NCI-H1105 treated with DMSO at 0.1 percent for 48 hours (cell line): ENCODE results near the gene CYP11A1.
"Not testable (repeated sequence)": the region's sequence is repeated elsewhere in the genome, so short reads cannot be mapped to it uniquely, and the experiment has no call there.

Experiments
- DNase-seq: peaks from one replicate; lab custom pipeline; 2025; lab: John Stamatoyannopoulos, UW

Gene CYP11A1

GRCh38 chr15:74374648-74375302 is 7.3 kb upstream of the CYP11A1 start:
- DNase-seq = no peak

- DNase-seq = peak; percentile 74
These were observed 6.5 kb upstream of the CYP11A1 start for GRCh38 chr15:74373731-74374647.

GRCh38 chr15:74373056-74373650 is 5.7 kb upstream of the CYP11A1 start:
- no peak for DNase-seq

DNA sequence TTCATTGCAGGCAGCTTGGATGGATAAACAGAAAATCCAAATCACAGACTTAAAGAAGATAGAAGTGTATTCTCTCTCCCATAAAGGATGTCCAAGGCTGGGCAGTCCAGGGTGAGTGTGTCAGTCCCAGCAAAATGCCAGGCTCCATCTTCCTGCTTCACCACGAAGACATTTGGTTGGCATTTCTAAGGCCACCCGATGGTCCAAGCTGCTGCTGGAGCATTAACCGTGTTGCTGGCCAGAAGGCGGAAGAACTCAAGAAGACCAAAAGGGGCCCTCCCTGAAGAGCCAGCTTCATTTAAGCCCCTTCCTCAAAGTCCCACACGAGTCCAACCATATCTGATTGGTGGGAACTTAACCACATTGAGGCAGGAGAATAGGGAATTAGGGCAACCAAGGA is 3.0 kb upstream of the CYP11A1 start:
- DNase-seq = no peak

GRCh38 chr15:74369756-74370155 is 2.3 kb upstream of the CYP11A1 start:
- no peak for DNase-seq

GRCh38 chr15:74369084-74369745 is 1.8 kb upstream of the CYP11A1 start:
- DNase-seq = no peak

DNA sequence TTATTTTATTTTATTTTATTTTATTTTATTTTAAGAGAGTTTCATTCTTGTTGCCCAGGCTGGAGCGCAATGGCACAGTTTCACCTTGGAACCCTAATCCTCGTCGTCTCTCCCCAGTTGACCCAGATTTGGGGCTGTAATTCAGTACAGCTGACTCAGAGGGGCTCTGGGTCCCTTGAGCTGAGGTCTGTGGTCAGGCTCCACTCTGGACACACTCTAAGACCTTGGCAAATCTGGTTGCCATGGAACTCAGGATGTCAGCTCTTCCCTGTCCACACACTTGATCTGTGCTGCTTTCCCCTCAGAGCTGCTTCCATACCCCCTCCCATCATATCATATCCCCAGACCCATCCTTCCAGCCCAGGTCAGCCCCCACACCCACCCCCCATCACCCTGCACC is 675 bp upstream of the CYP11A1 start:
- DNase-seq = no peak

DNA sequence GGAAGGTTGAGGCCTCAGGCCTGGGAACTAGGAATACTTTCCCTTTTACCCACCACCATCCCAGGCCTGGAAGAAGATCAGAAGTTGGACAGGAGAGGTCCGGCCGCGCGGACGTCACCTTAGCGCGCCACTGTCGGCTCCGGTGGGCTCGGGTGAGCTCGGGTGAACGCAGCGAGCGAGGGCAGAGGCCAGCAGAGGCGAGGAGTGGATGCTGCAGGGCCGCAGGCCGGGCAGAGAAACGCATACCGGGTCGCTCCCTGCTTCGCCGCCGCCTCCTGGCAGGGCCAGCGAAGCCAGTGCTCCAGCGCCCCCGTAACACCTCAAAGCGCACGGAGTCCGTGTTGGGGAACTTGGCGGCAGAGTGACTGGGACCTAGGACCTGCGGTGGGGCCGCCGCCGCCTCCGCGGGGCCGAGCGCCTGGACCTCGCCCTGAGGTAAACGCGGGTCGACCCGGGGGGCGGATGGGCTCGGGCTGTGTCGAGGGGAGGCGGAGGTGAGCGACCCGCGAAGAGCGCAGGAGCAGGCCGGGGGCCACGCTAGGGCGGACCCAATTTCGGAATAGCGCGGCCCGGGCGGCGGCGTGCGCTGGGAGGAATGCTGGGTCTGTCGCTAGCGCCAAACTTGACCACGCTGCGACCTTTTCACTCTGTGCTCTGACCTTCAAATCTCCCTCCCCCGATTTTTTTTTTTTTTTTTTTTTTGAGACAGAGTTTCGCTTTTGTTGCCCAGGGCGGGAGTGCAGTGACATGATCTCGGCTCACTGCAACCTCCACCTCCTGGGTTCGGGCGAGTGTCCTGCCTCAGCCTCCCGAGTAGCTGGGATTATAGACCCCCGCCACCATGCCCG is 1.6 kb downstream of the CYP11A1 start:
- DNase-seq = no peak

DNA sequence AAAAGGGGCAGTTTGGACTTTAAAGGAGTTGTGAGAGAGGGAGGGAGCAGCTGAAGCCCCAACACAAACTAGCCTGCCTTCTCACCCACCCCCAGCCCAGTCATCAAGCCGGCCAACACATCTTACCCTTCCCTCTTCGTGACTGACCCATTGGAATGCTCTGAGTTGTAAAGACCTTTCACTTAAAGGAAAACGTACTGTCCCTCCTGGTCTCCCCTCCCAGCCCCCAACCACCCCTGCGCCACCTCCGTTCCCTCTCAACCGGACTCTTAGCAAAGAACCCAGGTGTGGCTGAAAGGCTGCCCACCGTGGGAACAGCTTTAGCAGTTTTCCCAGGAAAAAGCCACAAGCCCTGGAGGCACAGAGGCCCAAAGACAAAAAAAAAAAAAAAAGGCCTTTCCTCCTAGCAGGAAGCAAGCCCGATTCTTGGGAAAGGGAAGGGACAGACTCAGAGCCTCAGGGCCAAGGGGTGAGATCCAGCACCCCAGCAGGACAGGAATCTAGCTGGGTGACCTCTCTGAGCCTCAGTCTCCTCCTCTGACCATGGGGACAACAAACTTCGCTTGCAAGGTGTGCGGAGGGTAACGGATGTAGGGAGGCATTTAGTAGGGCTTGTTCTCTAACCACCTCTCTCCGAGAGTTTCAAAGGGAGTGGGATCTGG is 2.4 kb downstream of the CYP11A1 start:
- DNase-seq = no peak

GRCh38 chr15:74362482-74362881 is 5.0 kb downstream of the CYP11A1 start:
- DNase-seq = no peak

DNA sequence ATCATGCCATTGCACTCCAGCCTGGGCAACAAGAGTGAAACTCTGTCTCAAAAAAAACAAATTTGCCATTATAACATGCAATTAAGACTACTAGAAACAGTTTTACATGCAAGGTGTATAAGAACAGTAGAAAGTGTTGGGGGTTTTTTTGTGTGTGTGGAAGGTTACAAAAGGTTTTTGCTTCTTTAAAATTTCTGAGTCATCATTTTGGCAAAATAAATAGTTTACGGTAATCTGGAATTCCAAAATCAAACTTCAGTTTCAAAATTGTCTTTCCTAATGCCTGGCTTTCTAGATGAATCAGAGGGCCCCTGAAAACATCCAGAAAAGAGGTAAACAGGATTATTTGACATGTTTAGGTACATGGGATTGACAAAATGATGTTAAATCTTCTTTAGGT is 6.6 kb downstream of the CYP11A1 start:
- not testable (repeated sequence) for DNase-seq

GRCh38 chr15:74359376-74359775 is 8.1 kb downstream of the CYP11A1 start:
- DNase-seq = not testable (repeated sequence)

DNA sequence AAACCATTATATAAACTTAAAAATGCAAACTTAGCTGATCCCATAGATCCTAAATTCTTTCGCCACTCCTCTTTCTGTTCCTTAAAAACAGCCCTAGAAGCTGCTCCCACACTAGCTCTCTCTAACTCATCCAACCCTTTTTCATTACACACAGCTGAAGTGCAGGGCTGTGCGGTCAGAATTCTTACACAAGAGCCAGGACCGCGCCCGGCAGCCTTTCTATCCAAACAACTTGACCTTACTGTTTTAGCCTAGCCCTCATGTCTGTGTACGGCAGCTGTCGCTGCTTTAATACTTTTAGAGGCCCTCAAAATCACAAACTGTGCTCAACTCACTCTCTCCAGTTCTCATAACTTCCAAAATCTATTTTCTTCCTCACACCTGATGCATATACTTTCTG is 9.9 kb downstream of the CYP11A1 start:
- not testable (repeated sequence) for DNase-seq

DNA sequence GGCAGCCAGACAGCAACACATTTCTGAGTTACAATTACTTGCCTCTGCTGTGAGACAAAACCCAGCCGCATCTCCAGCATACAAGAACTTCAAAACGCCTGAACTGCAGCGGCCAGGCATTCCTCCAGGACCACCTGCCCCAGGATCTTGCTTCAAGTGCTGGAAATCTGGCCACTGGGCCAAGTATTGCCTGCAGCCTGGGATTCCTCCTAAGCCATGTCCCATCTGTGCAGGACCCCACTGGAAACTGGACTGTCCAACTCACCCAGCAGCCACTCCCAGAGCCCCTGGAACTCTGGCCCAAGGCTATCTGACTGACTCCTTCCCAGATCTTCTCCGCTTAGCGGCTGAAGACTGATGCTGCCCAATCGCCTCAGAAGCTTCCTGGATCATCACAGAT is 11.4 kb downstream of the CYP11A1 start:
- DNase-seq = not testable (repeated sequence)

DNA sequence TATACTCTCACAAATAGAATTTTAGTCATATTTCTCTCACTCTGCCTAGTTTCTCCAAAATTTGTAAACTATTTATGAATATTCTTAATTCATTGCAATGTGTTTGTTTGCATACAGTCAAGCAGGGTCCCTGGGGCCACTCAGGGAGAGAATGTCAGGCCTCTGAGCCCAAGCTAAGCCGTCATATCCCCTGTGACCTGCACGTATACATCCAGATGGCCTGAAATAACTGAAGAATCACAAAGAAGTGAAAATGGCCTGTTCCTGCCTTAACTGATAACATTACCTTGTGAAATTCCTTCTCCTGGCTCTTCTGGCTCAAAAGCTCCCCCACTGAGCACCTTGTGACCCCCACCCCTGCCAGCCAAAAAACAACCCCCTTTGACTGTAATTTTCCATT is 13.5 kb downstream of the CYP11A1 start:
- not testable (repeated sequence) for DNase-seq

GRCh38 chr15:74352393-74352910 is 15.0 kb downstream of the CYP11A1 start:
- DNase-seq = no peak

DNA sequence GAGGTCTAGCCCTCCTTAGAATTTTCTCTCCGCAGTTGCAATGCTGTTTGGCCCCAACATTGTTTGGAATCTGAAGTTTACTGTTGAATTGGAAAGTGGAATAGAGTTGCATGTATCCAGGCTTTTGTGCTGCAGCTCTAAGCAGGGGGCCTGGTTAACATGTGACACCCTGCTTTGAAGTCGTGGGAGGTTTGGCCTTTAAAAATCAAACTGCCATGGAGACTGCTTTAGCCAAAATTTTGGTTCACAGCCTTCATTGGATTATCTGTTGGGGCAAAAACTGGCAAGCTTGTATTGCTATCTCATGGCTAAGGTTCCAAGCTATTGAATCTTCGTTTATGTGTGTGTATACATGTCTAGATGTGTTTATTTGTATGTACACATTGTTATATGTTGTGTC is 15.8 kb downstream of the CYP11A1 start:
- DNase-seq = no peak

DNA sequence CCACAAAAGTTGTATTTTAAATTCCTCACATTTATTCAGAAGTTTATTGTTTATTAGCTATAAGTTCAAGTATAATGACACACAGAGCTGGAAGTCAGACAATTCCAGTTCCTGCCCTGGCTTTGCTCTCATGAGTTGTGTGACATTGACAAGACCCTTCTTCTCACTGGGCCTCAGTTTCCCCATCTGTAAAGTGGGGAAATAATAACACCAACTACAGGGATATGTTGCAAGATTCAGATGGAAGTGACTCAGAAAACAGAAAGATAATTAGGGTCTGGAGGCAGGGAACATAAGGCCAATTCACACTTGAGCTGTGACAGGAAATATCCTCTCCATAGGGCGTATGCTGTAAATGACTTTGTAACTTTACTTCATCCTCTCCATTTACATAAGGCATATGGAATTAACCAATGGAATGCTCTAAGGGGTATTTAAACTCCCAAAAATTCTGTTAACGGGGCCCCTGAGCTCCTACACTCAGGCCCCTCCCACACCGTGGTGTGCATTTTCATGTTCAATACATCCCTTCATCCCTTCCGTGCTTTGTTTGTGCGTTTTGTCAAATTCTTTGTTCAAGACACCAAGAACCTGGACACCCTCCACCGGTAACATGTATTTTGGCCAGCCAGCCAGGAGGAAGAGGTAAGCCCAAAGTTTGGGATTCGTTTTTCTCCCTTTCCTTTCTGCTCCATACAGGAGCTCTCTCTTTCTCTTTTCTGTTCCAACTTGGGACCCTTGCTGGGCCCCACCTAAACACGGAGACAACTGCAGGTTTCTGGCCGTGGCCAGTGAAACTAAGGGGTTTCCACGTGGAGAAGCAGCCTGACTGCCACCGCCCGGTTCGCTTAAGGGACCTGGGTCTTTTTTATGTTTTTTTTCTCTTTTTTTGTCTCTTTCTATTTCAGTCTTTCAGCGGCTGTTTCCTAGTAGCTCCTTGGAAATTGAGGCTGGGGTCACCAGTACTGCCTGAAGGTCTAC is 16.9 kb downstream of the CYP11A1 start:
- no peak for DNase-seq

- DNase-seq = no peak
These were observed 18.1 kb downstream of the CYP11A1 start for GRCh38 chr15:74349241-74349778.
